Activated naive CD4-positive, alpha-beta T cell treated with anti-CD3 and anti-CD28 coated beads for 36 hours (primary cell): Measurements from ENCODE around the gene UBE2I. TPM values are rescaled to one million over a fixed set of nuclear protein-coding genes. Genes with fewer than 3 reads are reported as not detected.

Source experiments
- CTCF ChIA-PET: fragments of 350-600 bp; sonication (Branson Sonifier 250); formaldehyde crosslinking; loops from one replicate; lab custom pipeline; 2021; ENCODE audit warnings: antibody characterized with exemption; lab: Charles Lee
- DNase-seq: peaks from one replicate; pipeline ENCODE4 v3.0.0-alpha.2; 2020
- H3K27ac Mint-ChIP-seq: one replicate; pipeline ENCODE4 v1.8.0; 2021; ENCODE audit warnings: mild to moderate bottlenecking, mixed read lengths
- H3K27me3 Mint-ChIP-seq: one replicate; pipeline ENCODE4 v1.8.0; 2021; ENCODE audit warnings: low read depth, mixed read lengths
- H3K36me3 Mint-ChIP-seq: one replicate; pipeline ENCODE4 v1.8.0; 2021; ENCODE audit warnings: low read depth, mixed read lengths
- H3K4me1 Mint-ChIP-seq: one replicate; pipeline ENCODE4 v1.8.0; 2021; ENCODE audit warnings: low read depth, mixed read lengths
- H3K4me3 Mint-ChIP-seq: one replicate; pipeline ENCODE4 v1.8.0; 2021; ENCODE audit warnings: mild to moderate bottlenecking, moderate library complexity, mixed read lengths
- H3K9me3 Mint-ChIP-seq: one replicate; pipeline ENCODE4 v1.8.0; 2021; ENCODE audit warnings: mixed read lengths
- intact Hi-C: fragments of 100-400 bp; cut with micrococcal nuclease; formaldehyde crosslinking; loops from one replicate; pipeline ENCODE4 v1.15.1; 2023
- total RNA-seq, 2 experiments: library from RNA; stranded (reverse); gene quantifications; one replicate each; pipeline ENCODE4 v1.2.3, GENCODE V29; 2021

The UBE2I gene
- total RNA-seq, 2 experiments from 2014 or later = 273 to 297 TPM

DNA sequence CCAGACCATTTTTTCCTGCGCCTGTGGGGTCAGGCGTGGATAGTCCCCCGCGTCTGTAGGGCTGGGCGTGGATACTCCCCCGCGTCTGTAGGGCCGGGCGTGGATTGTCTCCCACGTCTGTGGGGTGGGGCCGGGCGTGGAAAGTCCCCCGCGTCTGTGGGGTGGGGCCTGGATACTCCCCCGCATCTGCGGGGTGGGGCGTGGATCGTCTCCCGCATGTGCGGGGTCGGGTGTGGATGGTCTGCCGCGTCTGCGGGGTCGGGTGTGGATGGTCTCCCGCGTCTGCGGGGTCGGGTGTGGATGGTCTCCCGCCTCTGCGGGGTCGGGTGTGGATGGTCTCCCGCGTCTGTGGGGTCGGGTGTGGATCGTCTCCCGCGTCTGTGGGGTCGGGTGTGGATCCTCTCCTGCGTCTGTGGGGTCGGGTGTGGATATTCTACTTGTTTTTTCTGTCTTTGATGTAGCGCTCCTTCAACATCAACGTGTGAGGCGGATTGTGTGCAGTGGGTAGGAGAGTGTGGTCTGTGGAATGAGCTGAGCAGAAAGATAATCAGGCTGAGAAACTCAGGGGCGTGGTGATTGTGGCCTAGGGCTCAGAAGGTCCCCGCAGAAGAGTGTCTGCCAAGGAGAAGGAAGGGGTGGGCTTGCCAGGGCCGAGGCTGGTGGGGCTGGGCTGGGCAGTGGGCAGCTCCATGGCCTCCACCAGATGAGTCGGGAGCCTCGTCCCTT lies 45.5 kb downstream of the UBE2I start:
- Mint-ChIP-seq H3K9me3 (no peaks in the 10 kb centered on the region), H3K4me1 (peaks cover 35% of the 10 kb centered on the region), H3K27me3 (no peaks in the 10 kb centered on the region), H3K36me3 (peaks cover 2% of the 10 kb centered on the region), H3K4me3 (no peak overlapping the region), H3K27ac (no peak overlapping the region)
- DNase-seq = no peak
- intact Hi-C loops = no loop called here
- CTCF ChIA-PET = interaction anchor here (0.7 kb wide), 1 partner anchor 206 kb away, joined by 3 read pairs; no protein-coding TSS in a partner anchor

DNA sequence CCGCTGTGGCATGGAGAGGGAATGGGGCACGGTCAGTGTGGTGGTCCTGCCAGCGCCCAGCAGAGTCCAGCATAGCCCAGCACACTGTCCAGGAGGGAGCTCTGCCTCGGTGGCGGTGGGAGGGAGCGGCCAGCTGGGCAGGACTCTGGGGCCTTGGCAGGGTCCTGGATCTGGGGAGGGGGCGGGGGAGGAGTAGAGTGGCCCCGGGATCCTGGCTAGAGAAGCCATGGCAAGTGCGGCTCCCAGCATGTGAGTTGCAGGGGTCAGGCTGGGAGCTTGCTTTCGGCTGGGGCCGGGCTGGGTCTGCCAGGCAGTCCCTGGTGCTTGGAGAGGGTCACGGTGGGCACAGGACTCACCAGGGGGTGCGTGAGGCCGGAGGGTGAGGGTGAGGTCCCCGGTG lies 46.2 kb downstream of the UBE2I start:
- Mint-ChIP-seq H3K4me1 (peaks cover 29% of the 10 kb centered on the region), H3K27me3 (no peaks in the 10 kb centered on the region)
- no peak for DNase-seq

DNA sequence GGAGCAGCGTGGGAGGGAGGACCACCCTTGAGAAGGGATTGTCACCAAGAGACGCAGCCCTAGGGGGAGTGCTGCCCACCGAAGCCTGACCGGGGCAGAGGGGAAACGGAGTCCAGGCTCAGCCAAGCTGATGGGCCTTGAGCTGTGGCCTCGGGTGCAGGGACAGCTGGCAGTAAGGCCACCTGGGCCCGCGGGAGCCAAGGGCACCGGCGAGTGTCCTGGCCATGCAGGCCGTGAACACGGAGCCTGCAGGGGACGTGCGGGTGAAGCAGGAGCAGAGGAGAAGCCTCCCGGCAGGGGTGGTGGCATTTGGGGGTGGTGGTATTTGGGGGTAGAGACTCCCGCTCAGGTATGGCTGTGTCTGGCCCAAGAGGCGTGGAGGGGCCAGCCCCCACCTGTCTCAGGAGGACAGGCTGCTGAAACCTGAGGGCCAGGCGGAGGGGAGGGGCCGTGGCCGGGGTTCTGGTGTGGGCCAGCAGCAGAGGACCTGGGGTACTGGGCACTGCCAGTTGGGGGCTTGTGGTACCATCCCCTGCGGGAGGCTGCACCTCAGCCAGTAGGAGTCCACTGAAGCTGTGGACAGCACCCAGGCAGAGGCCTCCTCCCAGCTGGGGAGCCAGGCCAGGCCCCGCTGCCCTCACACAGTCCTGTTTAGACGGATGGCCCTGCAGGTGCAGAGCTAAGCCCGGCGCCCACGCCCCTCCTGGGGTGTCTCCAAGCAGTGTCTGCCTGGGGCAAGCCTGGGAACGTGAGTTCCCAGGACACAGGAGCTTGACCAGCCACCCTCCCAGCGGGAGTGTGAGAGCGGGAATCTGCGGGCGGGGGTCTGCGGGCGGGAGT lies 46.8 kb downstream of the UBE2I start:
- CTCF ChIA-PET = no interaction called here
- H3K27me3 Mint-ChIP-seq = no peaks in the 10 kb centered on the region
- H3K9me3 Mint-ChIP-seq = no peaks in the 10 kb centered on the region
- no peak overlapping the region for H3K27ac Mint-ChIP-seq
- peaks cover 27% of the 10 kb centered on the region for H3K4me1 Mint-ChIP-seq
- no peak for DNase-seq
- intact Hi-C loops = no loop called here
- H3K36me3 Mint-ChIP-seq = peaks cover 2% of the 10 kb centered on the region
- no peak overlapping the region for H3K4me3 Mint-ChIP-seq

More for the DNA sequence above, 46.2 kb downstream of the UBE2I start:
- H3K4me3 Mint-ChIP-seq = no peak overlapping the region
- no peak overlapping the region for H3K27ac Mint-ChIP-seq
- intact Hi-C loops = no loop called here
- CTCF ChIA-PET = no interaction called here
- H3K36me3 Mint-ChIP-seq = peaks cover 2% of the 10 kb centered on the region
- H3K9me3 Mint-ChIP-seq = no peaks in the 10 kb centered on the region

DNA sequence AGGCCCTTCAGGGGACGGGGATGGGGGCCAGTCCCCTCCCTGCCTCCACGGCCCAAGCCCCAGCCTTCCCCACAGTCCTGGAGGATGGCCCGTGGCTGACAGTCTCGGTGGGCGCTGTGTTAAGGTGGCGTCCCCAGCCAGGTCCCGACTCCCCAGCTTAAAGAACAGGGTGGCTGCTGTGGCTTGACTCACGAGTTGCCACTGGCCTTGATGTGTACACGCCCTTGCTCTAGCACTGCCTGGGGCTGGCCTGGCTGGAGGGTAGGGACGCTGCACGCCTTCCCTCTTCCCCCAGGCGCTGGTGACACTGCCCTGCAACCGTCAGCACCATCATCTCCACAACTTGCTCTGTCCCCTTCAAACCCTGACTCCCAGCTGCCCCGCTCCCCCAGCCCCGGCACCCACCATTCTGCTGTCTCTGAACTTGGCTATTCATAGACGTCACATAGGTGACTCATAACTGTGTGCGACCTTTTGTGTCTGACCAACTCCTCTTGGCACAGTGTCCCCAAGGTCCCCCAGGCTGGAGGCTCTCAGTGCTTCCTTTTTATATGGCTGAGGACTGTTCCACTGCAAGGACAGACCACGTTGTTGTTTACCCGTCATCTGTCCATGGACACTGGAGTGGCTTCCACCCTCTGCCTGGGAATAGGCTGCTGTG lies 48.6 kb downstream of the UBE2I start:
- no peak for DNase-seq
- H3K27ac Mint-ChIP-seq = no peak overlapping the region
- peaks cover 6% of the 10 kb centered on the region for H3K36me3 Mint-ChIP-seq
- no peaks in the 10 kb centered on the region for H3K27me3 Mint-ChIP-seq
- no peaks in the 10 kb centered on the region for H3K9me3 Mint-ChIP-seq
- intact Hi-C loops = no loop called here
- H3K4me1 Mint-ChIP-seq = peaks cover 20% of the 10 kb centered on the region
- no peak overlapping the region for H3K4me3 Mint-ChIP-seq
- CTCF ChIA-PET = no interaction called here

DNA sequence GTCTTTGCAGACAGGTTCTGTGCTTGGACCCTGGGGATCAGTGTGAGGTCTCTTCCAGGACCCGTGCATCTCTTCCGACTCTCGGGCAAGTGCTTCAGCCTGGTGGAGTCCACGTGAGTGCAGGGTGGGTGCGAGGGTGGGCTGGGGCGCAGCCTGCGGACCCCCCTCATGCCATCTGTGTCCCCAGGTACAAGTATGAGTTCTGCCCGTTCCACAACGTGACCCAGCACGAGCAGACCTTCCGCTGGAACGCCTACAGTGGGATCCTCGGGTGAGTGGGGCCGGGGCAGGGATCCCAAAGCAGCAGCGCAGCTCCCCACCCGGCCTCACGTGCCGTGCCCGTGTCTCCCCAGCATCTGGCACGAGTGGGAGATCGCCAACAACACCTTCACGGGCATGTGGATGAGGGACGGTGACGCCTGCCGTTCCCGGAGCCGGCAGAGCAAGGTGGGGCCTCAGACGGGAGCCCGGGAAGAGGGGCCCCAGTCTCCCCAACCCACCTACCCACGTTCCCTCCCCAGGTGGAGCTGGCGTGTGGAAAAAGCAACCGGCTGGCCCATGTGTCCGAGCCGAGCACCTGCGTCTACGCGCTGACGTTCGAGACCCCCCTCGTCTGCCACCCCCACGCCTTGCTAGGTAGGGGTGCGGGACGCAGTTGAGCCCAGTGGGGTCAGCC lies 52.4 kb downstream of the UBE2I start:
- H3K9me3 Mint-ChIP-seq = no peaks in the 10 kb centered on the region
- peaks cover 5% of the 10 kb centered on the region for H3K4me1 Mint-ChIP-seq
- DNase-seq = no peak
- H3K36me3 Mint-ChIP-seq = peaks cover 14% of the 10 kb centered on the region
- CTCF ChIA-PET = interaction anchor here (0.7 to 2.6 kb wide), 3 partner anchors 9 to 177 kb away, joined by 4 to 11 read pairs (median 5); no protein-coding TSS in a partner anchor
- no peaks in the 10 kb centered on the region for H3K27me3 Mint-ChIP-seq
- no peak overlapping the region for H3K4me3 Mint-ChIP-seq
- H3K27ac Mint-ChIP-seq = no peak overlapping the region
- intact Hi-C loops = no loop called here

DNA sequence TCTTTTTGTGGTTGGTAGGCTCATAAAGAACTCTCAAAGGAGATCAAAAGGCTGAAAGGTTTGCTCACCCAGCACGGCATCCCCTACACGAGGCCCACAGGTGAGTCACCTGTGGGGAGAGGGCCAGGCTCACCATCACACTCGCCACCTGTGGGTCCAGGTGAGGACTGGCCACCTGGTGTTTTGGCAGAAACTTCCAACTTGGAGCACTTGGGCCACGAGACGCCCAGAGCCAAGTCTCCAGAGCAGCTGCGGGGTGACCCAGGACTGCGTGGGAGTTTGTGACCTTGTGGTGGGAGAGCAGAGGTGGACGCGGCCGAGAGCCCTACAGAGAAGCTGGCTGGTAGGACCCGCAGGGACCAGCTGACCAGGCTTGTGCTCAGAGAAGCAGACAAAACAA lies 53.4 kb downstream of the UBE2I start:
- Mint-ChIP-seq H3K4me1 (peaks cover 5% of the 10 kb centered on the region), H3K36me3 (peaks cover 14% of the 10 kb centered on the region), H3K27ac (no peak overlapping the region), H3K9me3 (no peaks in the 10 kb centered on the region), H3K27me3 (no peaks in the 10 kb centered on the region), H3K4me3 (no peak overlapping the region)
- CTCF ChIA-PET = interaction anchor here (0.6 to 2.6 kb wide), 9 partner anchors 10 to 776 kb away, joined by 3 to 11 read pairs (median 3); no protein-coding TSS in a partner anchor
- DNase-seq = no peak
- intact Hi-C loops = loop anchor here (1.0 kb wide), 3 partner anchors 45 to 175 kb away; no protein-coding TSS in a partner anchor

DNA sequence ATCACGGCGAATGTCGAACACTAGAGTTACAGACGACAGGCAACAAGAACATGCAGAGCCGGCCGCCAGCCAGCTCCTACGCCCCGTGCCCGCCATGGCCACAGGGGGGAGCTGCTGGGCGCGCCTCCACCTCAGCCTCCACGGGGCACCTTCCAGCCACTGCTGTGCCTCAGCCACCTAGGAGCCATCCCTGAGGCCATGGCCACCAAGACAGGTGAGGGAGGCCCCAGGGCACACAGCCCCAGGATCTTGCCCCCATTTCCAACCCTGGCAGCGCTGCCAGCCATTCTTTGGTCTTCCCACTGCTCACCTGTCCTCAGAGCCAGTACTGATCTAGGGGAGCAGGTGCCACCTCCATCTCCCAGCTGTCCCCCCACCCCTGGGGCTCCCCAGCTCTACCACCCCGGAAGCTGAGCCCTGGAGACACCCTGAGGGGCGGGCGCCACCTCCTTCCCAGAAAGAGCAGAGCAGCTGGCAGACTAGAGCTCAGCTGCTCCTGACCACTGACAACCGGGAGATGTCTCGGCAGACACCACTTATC lies 54.1 kb downstream of the UBE2I start:
- H3K27ac Mint-ChIP-seq = peak overlapping the region; percentile 46
- CTCF ChIA-PET = interaction anchor here (0.6 to 2.6 kb wide), 19 partner anchors 10 to 776 kb away, joined by 3 to 11 read pairs (median 3); no protein-coding TSS in a partner anchor

DNA sequence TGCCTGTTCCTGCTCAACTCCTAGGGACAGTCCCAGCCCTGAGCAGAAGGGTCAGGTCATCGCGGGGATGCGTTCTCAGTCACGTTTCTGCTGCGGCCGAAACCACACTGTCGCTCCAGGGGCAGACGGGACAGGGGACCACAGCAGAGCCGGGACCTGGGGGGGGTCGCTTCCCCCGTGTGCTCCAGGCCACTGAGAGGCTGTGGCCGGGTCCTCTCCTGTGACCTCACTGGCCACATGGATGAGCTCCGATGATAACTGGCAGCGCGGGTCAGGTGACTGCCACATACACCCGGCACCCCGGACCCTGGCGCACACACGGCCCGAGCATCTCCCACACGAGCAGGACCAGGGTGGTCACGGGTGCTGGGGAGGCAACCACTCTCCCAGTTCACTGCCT lies 55.1 kb downstream of the UBE2I start:
- no peak for DNase-seq
- intact Hi-C loops = no loop called here
- CTCF ChIA-PET = interaction anchor here (0.8 to 2.6 kb wide), 9 partner anchors 14 to 347 kb away, joined by 3 to 11 read pairs (median 3); no protein-coding TSS in a partner anchor
- no peak overlapping the region for H3K4me3 Mint-ChIP-seq
- H3K36me3 Mint-ChIP-seq = peaks cover 18% of the 10 kb centered on the region
- H3K9me3 Mint-ChIP-seq = no peaks in the 10 kb centered on the region
- no peak overlapping the region for H3K27ac Mint-ChIP-seq
- H3K27me3 Mint-ChIP-seq = no peaks in the 10 kb centered on the region
- peaks cover 2% of the 10 kb centered on the region for H3K4me1 Mint-ChIP-seq

More for the DNA sequence above, 54.1 kb downstream of the UBE2I start:
- H3K27me3 Mint-ChIP-seq = no peaks in the 10 kb centered on the region
- DNase-seq = peak; percentile 79
- no peak overlapping the region for H3K4me3 Mint-ChIP-seq
- peaks cover 2% of the 10 kb centered on the region for H3K4me1 Mint-ChIP-seq
- intact Hi-C loops = loop anchor here (1.0 kb wide), 3 partner anchors 45 to 175 kb away; no protein-coding TSS in a partner anchor
- no peaks in the 10 kb centered on the region for H3K9me3 Mint-ChIP-seq
- peaks cover 17% of the 10 kb centered on the region for H3K36me3 Mint-ChIP-seq

DNA sequence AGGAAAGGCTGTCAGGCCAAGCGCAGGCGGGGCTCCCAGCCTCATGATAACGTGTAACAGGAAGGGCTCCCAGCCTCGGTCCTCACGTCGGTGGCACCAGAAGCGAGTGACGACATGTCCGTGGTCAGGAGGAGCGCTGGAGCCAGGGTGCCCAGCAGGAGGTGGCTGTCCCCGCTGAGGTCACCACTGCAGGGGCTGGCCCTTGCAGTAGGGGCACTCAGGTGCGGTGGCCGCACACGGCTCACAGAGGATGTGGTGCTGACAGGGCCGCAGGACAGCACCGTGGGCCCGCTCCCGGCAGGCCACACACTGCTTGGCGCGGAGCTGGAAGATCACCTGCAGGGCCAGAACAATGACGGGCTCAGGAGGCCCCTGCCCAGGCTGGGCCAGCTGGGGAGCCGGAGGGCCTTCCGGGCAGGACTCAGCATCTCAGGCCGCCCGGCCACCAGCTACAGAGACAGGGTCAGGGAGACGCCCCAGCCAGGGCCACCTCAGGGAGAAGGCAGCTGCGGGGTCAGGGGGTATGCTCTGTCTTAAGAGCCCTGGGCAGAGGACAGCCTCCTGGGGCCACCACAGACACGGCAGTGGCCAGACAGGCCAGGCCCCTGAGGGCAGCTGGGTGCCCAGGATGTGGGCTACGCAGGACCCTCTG lies 56.8 kb downstream of the UBE2I start:
- H3K27ac Mint-ChIP-seq = no peak overlapping the region
- peaks cover 17% of the 10 kb centered on the region for H3K36me3 Mint-ChIP-seq
- no peak overlapping the region for H3K4me3 Mint-ChIP-seq
- peaks cover 2% of the 10 kb centered on the region for H3K4me1 Mint-ChIP-seq
- H3K9me3 Mint-ChIP-seq = no peaks in the 10 kb centered on the region
- intact Hi-C loops = no loop called here
- no peak for DNase-seq
- CTCF ChIA-PET = no interaction called here
- H3K27me3 Mint-ChIP-seq = no peaks in the 10 kb centered on the region

DNA sequence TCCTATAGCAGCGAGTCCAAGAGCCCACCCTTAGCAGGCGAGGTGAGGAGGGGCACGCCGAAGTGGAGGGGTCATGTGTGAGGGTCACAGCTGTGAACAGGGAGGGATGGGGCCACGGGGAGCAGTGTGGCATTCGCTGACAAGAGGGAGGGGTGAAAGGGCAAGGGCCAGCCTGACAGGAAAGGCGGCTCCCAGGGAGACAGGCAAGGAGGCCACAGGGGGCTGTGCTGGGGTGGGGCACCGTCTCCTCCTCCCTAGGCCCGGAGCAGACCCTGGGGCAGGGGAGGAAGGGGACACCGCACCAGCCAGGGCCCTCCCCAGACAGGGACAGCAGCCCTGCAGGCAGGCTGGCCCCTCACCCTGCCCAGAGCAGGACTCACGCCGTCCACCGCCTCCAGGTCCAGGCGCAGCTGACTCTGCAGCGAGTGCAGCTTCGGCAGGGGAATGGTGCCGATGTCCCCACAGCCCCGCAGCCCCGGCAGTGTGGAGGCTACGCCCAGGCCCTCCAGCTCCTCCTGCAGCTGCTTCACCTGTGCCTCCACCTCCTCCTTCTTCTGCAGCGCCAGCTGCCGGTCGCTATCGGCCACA lies 57.4 kb downstream of the UBE2I start:
- Mint-ChIP-seq H3K9me3 (no peaks in the 10 kb centered on the region), H3K36me3 (peaks cover 17% of the 10 kb centered on the region), H3K4me3 (no peak overlapping the region), H3K27me3 (no peaks in the 10 kb centered on the region), H3K27ac (no peak overlapping the region), H3K4me1 (peaks cover 2% of the 10 kb centered on the region)
- CTCF ChIA-PET = interaction anchor here (0.7 kb wide), 1 partner anchor 339 kb away, joined by 3 read pairs; the partner anchor contains the start of gene MAPK8IP3
- intact Hi-C loops = no loop called here
- no peak for DNase-seq
